Smooth muscle cell (in vitro differentiated cells): ENCODE measurements around the gene ANKRD12. TPM values are rescaled to one million over a fixed set of nuclear protein-coding genes. Genes with fewer than 3 reads are reported as not detected.
A peak's percentile ranks its signal among the peaks of the same experiment; 100 is the strongest.

Experiments used
- DNase-seq: peaks from one replicate; lab custom pipeline; 2025; ENCODE audit not compliant: unreplicated experiment; lab: John Stamatoyannopoulos, UW
- H2AFZ ChIP-seq: fragments of 200-600 bp; sonication (generic); 2 replicates; pipeline ENCODE4 v1.6.0; 2016; ENCODE audit warnings: antibody characterized with exemption, low read depth, mild to moderate bottlenecking
- H3F3A ChIP-seq: fragments of 200-600 bp; sonication (generic); 2 replicates; pipeline ENCODE4 v1.6.0; 2017; ENCODE audit warnings: antibody characterized with exemption, low read depth
- H3K27ac ChIP-seq: fragments of 200-600 bp; sonication (generic); 2 replicates; pipeline ENCODE4 v1.5.1; 2016; ENCODE audit warnings: low read depth, mild to moderate bottlenecking
- H3K27me3 ChIP-seq: fragments of 200-600 bp; sonication (generic); 2 replicates; pipeline ENCODE4 v1.6.1; 2016; ENCODE audit warnings: low read depth, mild to moderate bottlenecking
- H3K36me3 ChIP-seq: fragments of 200-600 bp; sonication (generic); 2 replicates; pipeline ENCODE4 v1.5.1; 2016; ENCODE audit warnings: low read depth
- H3K4me1 ChIP-seq: fragments of 200-600 bp; sonication (generic); 2 replicates; pipeline ENCODE4 v1.5.1; 2016; ENCODE audit warnings: low read depth
- H3K4me2 ChIP-seq: fragments of 200-600 bp; sonication (generic); 2 replicates; pipeline ENCODE4 v1.6.0; 2016; ENCODE audit warnings: mild to moderate bottlenecking
- H3K4me3 ChIP-seq: fragments of 200-600 bp; sonication (generic); 2 replicates; pipeline ENCODE4 v1.5.1; 2016; ENCODE audit warnings: mild to moderate bottlenecking
- H3K79me2 ChIP-seq: fragments of 200-600 bp; sonication (generic); 2 replicates; pipeline ENCODE4 v1.6.0; 2016; ENCODE audit warnings: low read depth, mild to moderate bottlenecking
- H3K9ac ChIP-seq: fragments of 200-600 bp; sonication (generic); 2 replicates; pipeline ENCODE4 v1.6.0; 2016; ENCODE audit warnings: low read depth
- H3K9me3 ChIP-seq: fragments of 200-600 bp; sonication (generic); replicated peaks from 2 replicates; pipeline ENCODE4 v1.5.1; 2016; ENCODE audit warnings: low read depth
- H4K20me1 ChIP-seq: fragments of 200-600 bp; sonication (generic); 2 replicates; pipeline ENCODE4 v1.6.0; 2016; ENCODE audit warnings: low read depth
- WGBS: methylation state at CpG from one replicate; pipeline ENCODE4 v1.1.7; 2016; ENCODE audit warnings: low lambda C conversion rate; 5-methylcytosine and 5-hydroxymethylcytosine counted together
- polyA plus RNA-seq: library from polyadenylated mRNA; unstranded; fragments of >200 nt; fragmentation: Nextera tagmentation; extraction: Ambion mirVana; gene quantifications from 2 replicates; pipeline ENCODE4 v1.2.1, GENCODE V29; 2016
- total RNA-seq: library from RNA; depleted of rRNA; stranded (reverse); fragments of >200 nt; gene quantifications from 2 replicates; pipeline ENCODE4 v1.2.3, GENCODE V29; 2014
- TF ChIP-seq, protein P1 (sequence below): fragments of 200-600 bp; sonication (generic); IDR thresholded peaks from 2 replicates; pipeline ENCODE4 v1.5.1; 2017; ENCODE audit warnings: borderline replicate concordance, mild to moderate bottlenecking, antibody characterized with exemption; ENCODE audit not compliant: insufficient read depth, poor library complexity, severe bottlenecking

Gene ANKRD12
- total and polyA plus RNA-seq, 2 experiments from 2014 or later: 28.8 to 43.7 TPM

DNA sequence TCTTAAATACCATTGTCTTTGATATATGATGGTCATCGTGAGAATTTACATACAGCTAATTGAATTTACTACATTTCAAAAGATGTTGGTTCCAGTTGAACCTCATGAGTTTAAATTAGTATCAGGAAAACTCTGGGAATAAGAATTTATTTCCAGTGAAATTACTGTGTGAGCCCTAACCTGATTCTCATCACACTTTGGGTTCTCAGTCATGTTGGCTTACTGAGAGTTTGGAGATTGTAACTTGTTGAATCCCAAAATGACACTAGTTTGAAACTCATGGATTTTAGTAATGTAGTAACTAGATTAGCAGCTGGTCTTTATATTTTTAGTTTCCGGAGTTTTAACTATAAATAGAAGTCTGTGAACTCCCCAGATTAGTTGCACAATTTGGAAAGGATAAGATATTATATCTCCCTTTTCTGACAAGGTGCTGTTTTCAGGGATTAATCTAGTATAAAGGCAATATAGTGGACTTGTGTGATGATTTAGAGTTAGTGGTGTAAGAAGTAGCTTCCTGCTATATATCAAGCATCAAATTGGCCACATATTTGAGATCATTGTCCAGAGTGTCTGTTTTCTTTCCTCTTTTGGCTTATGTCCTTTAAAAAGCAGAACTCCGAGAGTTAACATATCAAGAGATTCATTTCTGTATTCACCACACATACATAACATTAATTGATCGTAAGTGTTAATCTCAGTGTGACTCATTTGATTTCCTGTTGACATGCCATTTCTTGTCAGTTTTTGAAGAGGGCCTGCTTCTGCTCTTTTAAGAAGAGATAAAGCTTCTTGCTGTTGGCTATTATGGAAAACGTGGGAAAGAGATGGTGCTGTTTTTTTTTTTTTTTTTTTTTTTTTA lies 18.4 kb upstream of the ANKRD12 start:
- WGBS: 52% methylated on average over 5 of the region's 5 CpGs
- DNase-seq: no peak
- Histone ChIP-seq H3K9ac (no peak overlapping the region), H3K79me2 (peaks cover 94% of the 10 kb centered on the region), H2AFZ (no peak overlapping the region), H3K27ac (peak overlapping the region; percentile 78), H3F3A (peaks cover 4% of the 10 kb centered on the region), H3K4me2 (peak overlapping the region; percentile 60), H4K20me1 (peaks cover 97% of the 10 kb centered on the region), H3K36me3 (peaks cover 19% of the 10 kb centered on the region), H3K4me1 (no peaks in the 10 kb centered on the region), H3K4me3 (no peak overlapping the region), H3K9me3 (no peaks in the 10 kb centered on the region), H3K27me3 (no peaks in the 10 kb centered on the region)
- TF ChIP-seq, protein P1, sequence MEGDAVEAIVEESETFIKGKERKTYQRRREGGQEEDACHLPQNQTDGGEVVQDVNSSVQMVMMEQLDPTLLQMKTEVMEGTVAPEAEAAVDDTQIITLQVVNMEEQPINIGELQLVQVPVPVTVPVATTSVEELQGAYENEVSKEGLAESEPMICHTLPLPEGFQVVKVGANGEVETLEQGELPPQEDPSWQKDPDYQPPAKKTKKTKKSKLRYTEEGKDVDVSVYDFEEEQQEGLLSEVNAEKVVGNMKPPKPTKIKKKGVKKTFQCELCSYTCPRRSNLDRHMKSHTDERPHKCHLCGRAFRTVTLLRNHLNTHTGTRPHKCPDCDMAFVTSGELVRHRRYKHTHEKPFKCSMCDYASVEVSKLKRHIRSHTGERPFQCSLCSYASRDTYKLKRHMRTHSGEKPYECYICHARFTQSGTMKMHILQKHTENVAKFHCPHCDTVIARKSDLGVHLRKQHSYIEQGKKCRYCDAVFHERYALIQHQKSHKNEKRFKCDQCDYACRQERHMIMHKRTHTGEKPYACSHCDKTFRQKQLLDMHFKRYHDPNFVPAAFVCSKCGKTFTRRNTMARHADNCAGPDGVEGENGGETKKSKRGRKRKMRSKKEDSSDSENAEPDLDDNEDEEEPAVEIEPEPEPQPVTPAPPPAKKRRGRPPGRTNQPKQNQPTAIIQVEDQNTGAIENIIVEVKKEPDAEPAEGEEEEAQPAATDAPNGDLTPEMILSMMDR: no peak

DNA sequence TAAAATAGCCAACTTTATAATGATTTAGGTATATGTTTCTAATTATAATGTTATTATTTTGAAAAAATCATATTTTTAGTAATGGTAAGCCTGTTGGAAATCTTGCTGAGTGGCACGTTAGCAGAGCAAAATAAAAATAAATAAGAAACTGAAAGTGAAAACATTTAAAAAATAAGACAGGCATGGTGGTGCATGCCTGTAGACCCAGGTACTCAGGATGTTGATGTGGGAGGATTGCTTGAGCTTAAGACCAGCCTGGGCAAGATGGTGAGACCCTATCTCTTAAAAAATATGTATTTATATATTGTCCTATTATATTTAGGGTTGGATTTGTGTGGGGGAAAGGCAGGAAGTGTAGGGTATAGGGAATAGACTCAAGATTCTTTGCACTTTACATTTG lies 15.8 kb upstream of the ANKRD12 start:
- WGBS: 97% methylated on average over 1 of the region's 1 CpG
- H3K79me2 ChIP-seq: peaks cover 82% of the 10 kb centered on the region
- no peak overlapping the region for H3K4me3 ChIP-seq
- no peak overlapping the region for H3K9ac ChIP-seq
- no peak overlapping the region for H2AFZ ChIP-seq
- H4K20me1 ChIP-seq: peaks cover 84% of the 10 kb centered on the region
- no peak for DNase-seq
- TF ChIP-seq, protein P1: no peak
- H3K4me2 ChIP-seq: no peak overlapping the region
- H3F3A ChIP-seq: peaks cover 4% of the 10 kb centered on the region
- no peaks in the 10 kb centered on the region for H3K9me3 ChIP-seq
- no peaks in the 10 kb centered on the region for H3K4me1 ChIP-seq
- H3K36me3 ChIP-seq: peaks cover 25% of the 10 kb centered on the region
- H3K27me3 ChIP-seq: no peaks in the 10 kb centered on the region
- H3K27ac ChIP-seq: no peak overlapping the region

DNA sequence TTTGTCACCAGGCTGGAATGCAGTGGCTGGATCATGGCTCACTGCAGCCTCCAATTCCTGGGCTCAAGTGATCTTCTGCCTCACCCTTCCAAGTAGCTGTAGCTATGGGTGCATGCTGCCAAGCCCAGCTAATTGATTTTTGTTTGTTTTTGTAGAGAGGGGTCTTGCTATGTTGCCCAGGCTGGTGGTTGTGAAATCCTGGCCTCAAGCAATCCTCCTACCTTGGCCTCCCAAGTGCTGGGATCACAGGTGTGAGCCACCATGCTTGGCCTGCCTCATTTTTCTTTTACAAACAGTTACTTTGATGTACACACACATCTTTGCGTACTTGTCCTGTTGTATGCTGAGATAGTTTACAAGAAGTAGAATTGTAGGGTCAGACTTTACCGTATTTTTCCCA lies 13.1 kb upstream of the ANKRD12 start:
- no peak overlapping the region for H2AFZ ChIP-seq
- H3F3A ChIP-seq: peaks cover 12% of the 10 kb centered on the region
- WGBS: 98% methylated on average over 2 of the region's 2 CpGs
- no peak overlapping the region for H3K9ac ChIP-seq
- peaks cover 64% of the 10 kb centered on the region for H4K20me1 ChIP-seq
- TF ChIP-seq, protein P1: no peak
- no peak overlapping the region for H3K4me2 ChIP-seq
- no peaks in the 10 kb centered on the region for H3K27me3 ChIP-seq
- H3K4me3 ChIP-seq: no peak overlapping the region
- no peaks in the 10 kb centered on the region for H3K9me3 ChIP-seq
- H3K36me3 ChIP-seq: peaks cover 25% of the 10 kb centered on the region
- no peak overlapping the region for H3K27ac ChIP-seq
- H3K4me1 ChIP-seq: no peaks in the 10 kb centered on the region
- peaks cover 70% of the 10 kb centered on the region for H3K79me2 ChIP-seq
- DNase-seq: no peak

DNA sequence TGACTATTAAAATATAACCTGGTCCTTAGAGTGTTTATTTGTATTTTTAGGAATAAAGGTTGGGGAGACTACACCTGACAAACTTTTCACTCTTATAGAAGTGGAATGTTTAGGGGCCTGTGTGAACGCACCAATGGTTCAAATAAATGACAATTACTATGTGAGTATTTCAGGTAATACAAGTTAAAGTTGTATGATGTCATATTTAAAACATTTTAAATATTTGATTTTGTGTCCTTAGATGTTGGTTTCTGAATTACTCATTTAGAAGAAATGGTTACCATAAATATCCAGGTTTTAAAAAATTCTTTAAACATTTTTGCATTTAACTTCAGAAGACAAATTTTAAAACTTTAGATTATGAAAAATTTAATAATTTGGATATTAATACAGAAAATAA lies 11.8 kb upstream of the ANKRD12 start:
- Histone ChIP-seq H3K9me3 (no peaks in the 10 kb centered on the region), H4K20me1 (peaks cover 54% of the 10 kb centered on the region), H3K9ac (no peak overlapping the region), H3K4me3 (no peak overlapping the region), H2AFZ (no peak overlapping the region), H3K79me2 (peaks cover 58% of the 10 kb centered on the region), H3K4me2 (no peak overlapping the region), H3F3A (peaks cover 16% of the 10 kb centered on the region), H3K4me1 (no peaks in the 10 kb centered on the region), H3K27ac (no peak overlapping the region), H3K27me3 (no peaks in the 10 kb centered on the region), H3K36me3 (peaks cover 24% of the 10 kb centered on the region)
- TF ChIP-seq, protein P1: no peak
- 71% methylated on average over 1 of the region's 1 CpG for WGBS
- no peak for DNase-seq
